HG03196 (cell line): Measurements from ENCODE around the gene CTXND1.
"Not testable (repeated sequence)": the region's sequence is repeated elsewhere in the genome, so short reads cannot be mapped to it uniquely, and the experiment has no call there.

ENCODE experiments used
- ATAC-seq: cut with Tn5 transposase; IDR thresholded peaks from one replicate; pipeline ENCODE4 v1.9.1; 2021; ENCODE audit not compliant: unreplicated experiment

The CTXND1 gene

GRCh38 chr15:80252121-80252518 is at the start of gene CTXND1:
Gene CTXND1 (minus strand): TSS chr15:80252213. CDS start chr15:80201949, 50,264 bp downstream.
- no peak for ATAC-seq

DNA sequence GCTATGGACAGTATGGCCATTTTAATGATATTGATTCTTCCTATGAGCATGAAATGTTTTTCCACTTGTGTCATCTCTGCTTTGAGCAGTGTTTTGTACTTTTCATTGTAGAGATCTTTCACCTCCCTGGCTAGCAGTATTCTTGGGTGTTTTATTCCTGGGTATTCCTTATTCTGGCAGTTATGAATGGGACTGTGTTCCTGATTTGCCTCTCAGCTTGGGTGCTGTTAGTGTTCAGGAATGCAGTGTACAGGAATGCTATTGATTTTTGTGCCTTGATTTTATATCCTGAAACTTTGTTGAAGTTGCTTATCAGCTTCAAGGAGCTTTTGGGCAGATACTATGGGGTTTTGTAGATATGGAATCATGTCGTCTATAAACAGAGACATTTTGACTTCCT is 49.5 kb upstream of the CTXND1 start:
- no peak for ATAC-seq

DNA sequence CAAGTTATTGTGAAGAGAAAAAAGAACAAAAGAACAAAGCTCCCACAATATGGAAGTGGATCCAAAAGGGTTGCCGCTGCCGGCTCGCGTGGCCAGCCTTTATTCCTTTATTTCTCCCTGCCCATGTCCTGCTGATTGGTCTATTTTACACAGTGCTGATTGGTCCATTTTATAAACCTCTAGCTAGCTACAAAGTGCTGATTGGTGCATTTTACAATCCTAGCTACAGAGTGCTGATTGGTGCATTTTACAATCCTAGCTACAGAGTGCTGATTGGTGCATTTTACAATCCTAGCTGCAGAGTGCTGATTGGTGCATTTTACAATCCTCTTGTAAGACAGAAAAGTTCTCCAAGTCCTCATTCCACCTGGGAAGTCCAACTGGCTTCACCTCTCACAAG is 43.8 kb upstream of the CTXND1 start:
- not testable (repeated sequence) for ATAC-seq

DNA sequence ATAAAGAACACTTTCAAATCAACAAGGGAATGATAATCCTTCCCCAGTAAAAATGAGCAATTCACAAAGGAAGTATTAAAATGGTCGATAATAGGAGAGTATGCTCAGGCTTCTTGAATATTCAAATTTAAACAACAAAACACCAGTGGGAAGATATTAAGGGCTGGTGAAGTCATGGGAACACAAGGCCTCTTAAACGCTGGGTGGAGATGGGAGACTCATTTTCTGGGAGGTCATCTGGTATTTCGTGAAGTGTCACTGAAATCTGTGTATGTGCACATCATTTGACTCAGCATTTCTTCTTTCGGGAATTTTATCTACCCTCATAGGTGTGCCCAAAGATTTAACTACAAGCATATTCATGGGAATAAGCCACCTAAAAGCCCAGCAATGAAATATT is 40.1 kb upstream of the CTXND1 start:
- ATAC-seq, result no peak

- not testable (repeated sequence) for ATAC-seq
Measured at GRCh38 chr15:80290891-80291290, 38.9 kb upstream of the CTXND1 start.

DNA sequence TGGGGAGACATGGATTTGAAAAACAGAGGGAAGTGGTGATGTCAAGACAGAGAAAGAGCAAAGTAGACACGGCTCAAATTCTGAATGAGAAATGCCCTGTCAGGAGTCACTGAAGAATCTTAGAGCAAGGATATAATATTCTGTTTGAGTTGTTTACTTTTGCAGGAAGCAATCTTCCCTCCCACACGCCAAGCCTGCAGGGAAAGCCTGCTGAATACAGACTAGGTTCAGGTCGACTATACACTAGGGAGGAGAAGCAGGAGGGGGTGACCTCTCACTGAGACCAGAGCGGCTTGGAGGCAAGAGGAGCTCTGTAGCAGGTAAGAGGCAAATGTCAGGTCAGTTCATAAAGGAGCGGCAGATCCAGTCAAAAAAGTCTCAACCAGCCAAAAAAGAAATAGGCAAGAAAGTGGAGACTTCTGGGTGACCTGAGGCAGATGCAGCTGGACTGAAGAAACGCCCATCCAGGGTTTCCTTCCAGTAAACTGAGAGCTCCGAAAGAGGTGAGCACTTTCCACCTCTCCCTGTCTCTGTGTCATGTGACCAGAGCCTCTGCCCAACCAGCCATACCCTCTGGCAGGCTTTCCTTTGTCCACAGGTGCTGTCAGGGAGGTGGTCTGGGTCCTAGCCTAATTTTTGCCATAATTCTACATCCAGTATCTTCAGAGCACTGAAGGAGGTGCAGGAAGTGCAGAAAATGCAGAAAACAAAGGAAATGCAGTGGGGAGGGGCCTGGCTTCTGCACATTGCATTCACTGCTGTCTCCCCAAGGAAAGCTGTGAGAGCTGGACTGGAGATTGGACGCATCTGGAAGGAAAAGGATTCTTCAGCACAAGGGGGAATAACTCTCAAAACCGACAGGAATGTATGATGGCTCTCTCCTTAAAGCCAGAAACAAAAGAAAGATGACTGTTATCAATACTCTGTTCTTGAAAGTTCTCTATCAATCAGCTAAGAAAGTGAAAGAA is 37.8 kb upstream of the CTXND1 start:
- ATAC-seq, result no peak

GRCh38 chr15:80288131-80288530 is 36.1 kb upstream of the CTXND1 start:
- ATAC-seq, result no peak

GRCh38 chr15:80286055-80286454 is 34.0 kb upstream of the CTXND1 start:
- ATAC-seq, result no peak

DNA sequence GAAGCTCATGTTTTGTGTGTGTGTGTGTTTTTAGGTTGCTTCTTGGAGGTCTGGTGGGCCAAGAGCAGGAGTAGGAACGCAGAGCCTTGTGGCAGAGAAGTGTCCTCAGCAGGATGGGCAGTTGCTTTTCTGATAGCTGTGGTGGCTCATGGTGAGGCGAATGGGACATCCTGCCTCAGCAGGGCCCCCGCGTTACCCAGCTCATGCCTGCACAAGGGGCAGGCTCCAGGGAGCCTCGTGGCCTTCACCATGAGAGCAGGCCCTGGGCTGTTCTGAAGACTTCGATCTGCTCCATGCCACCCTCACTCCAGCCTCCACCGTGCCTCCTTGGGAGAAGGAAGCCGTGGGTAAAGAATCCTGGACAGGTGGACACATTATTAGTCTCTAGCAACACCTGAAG is 33.4 kb upstream of the CTXND1 start:
- ATAC-seq, result no peak

DNA sequence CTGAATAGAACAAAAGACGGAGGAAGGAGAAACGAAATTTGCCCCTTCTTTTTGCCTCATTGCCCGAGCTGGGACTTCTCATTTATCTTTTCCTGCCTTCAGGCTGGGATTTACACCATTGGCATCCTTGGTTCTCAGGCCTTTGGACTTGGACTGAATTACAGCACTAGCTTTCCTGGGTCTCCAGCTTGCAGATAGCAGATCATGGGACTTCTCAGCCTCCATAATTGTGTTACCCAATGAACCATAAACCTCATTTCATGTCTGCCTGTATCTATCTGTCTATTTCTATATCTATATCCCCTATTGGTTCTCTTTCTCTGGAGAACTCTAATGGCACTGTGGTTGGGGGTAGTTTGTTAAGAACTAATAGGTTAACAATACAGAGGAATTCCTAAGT is 31.5 kb upstream of the CTXND1 start:
- ATAC-seq, result no peak

DNA sequence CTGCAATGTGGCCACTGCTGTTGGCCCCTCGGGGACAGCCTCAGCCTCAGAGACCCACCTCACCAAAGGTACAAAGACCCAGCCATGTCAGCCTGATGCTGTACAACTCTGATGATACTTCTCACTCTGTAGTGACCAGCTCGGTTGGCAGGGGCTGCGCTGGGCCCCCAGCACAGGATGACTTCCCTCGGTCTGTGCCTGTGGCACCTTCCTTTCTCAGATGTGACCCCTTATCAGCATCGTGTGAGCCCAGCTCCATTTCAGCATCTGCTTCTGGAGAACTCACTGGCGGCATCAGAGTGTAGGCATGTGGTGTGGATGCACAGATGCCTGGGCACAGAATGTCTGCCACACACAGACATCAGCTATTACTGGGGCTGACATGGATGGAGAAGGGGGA is 25.1 kb upstream of the CTXND1 start:
- ATAC-seq, result no peak

GRCh38 chr15:80275961-80276360 is 23.9 kb upstream of the CTXND1 start:
- no peak for ATAC-seq

- no peak for ATAC-seq
Measured at GRCh38 chr15:80274996-80275395, 23.0 kb upstream of the CTXND1 start.

DNA sequence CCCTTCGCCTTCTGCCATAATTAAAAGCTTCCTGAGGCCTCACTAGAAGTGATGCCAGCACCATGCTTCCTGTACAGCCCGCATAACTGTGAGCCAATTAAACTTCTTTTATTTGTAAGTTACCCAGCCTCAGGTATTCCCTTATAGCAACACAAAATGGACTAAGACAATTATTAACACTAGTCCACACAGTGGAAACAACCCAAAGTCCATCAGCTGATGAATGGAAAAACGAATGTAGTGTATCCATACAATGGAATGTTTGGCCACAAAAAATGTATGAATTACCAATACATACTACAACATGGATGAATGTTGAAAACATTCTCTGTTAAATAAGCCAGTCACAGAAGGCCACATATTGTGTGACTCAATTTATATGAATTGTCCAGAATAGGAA is 22.5 kb upstream of the CTXND1 start:
- no peak for ATAC-seq

- no peak for ATAC-seq
Measured at GRCh38 chr15:80272987-80273386, 21.0 kb upstream of the CTXND1 start.

- no peak for ATAC-seq
Measured at GRCh38 chr15:80270472-80270871, 18.5 kb upstream of the CTXND1 start.

GRCh38 chr15:80268101-80268500 is 16.1 kb upstream of the CTXND1 start:
- ATAC-seq, result no peak

- ATAC-seq, result no peak
Measured at GRCh38 chr15:80267658-80268057, 15.6 kb upstream of the CTXND1 start.

GRCh38 chr15:80266745-80267144 is 14.7 kb upstream of the CTXND1 start:
- no peak for ATAC-seq

DNA sequence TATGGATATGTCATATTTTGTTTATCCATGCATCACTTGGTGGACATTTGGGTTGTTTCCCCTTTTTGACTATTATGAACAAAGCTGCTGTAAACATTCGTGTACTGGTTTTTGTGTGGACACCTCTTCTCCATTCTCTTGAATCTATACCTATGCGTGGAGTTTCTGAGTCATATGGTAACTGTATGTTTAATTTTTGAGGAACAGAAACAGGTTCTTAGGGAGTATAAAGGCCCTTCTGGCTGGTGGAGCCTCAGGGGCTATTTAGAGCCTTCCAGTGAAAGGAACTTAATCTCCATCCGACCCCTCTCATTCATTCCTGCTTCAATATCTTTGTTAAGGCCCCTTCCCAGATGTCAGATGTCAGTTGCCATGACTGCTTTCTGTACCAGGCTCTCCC is 14.1 kb upstream of the CTXND1 start:
- no peak for ATAC-seq

DNA sequence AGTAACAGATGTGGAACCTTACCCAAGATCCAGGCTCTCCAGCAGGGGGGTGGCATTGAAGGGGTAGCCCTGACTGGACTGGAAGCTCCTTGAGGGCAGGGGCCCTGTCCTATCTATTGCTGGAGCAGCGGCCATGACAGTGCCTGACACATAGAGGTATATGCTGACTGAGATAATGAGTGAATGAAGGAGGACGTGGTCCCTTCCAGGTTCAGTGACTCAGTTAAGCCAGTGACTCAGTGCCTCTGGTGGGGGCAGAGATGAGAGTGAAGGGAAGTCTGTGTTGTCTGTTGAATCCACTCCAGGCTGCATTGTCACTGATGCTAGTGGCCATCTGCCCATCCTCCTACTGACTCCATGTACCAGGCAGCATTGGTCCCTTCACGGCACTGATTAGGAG is 13.0 kb upstream of the CTXND1 start:
- ATAC-seq, result no peak

GRCh38 chr15:80264031-80264430 is 12.0 kb upstream of the CTXND1 start:
- no peak for ATAC-seq

GRCh38 chr15:80260551-80260950 is 8.5 kb upstream of the CTXND1 start:
- no peak for ATAC-seq
